SK-N-SH treated with all-trans-retinoic acid at 6 μM for 48 hours (cell line): Measurements from ENCODE around the gene RAPGEF4.

Experiments
- ATAC-seq: fragments of 200-7000 bp; cut with Tn5 transposase; 3 replicates; pipeline ENCODE4 v1.9.1; 2020; ENCODE audit warnings: mild to moderate bottlenecking, moderate library complexity
- ARNTL ChIP-seq: fragments of 450-650 bp; formaldehyde crosslinking; IDR thresholded peaks from 2 replicates; pipeline ENCODE4 v1.5.0; 2020; ENCODE audit warnings: low read depth, mild to moderate bottlenecking, moderate library complexity, borderline replicate concordance
- BACH2 ChIP-seq: fragments of 250-450 bp; sonication (Bioruptor Pico); IDR thresholded peaks from 2 replicates; pipeline ENCODE4 v1.9.0; 2021; ENCODE audit warnings: mild to moderate bottlenecking, borderline replicate concordance
- CREB5 ChIP-seq: fragments of 250-450 bp; sonication (Bioruptor Pico); IDR thresholded peaks from 2 replicates; pipeline ENCODE4 v1.5.1; 2020; ENCODE audit warnings: low read depth, mild to moderate bottlenecking, moderate library complexity
- CSDC2 ChIP-seq: fragments of 250-450 bp; sonication (Bioruptor Pico); IDR thresholded peaks from 2 replicates; pipeline ENCODE4 v1.5.0; 2020; ENCODE audit warnings: mild to moderate bottlenecking, moderate library complexity
- CSRNP3 ChIP-seq: fragments of 250-450 bp; sonication (Bioruptor Pico); IDR thresholded peaks from 2 replicates; pipeline ENCODE4 v1.5.1; 2021; ENCODE audit warnings: mild to moderate bottlenecking, moderate library complexity
- ESRRG ChIP-seq: fragments of 250-450 bp; sonication (Bioruptor Pico); IDR thresholded peaks from 2 replicates; pipeline ENCODE4 v1.6.1; 2021; ENCODE audit warnings: mild to moderate bottlenecking
- GLIS3 ChIP-seq: fragments of 250-450 bp; sonication (Bioruptor Pico); IDR thresholded peaks from 2 replicates; pipeline ENCODE4 v1.5.0; 2020; ENCODE audit warnings: mild to moderate bottlenecking, moderate library complexity
- ISL1 ChIP-seq: fragments of 250-450 bp; sonication (Bioruptor Pico); IDR thresholded peaks from 2 replicates; pipeline ENCODE4 v2.1.2; 2022; ENCODE audit warnings: mild to moderate bottlenecking, moderate library complexity
- OSR1 ChIP-seq: fragments of 250-450 bp; sonication (Bioruptor Pico); IDR thresholded peaks from 2 replicates; pipeline ENCODE4 v1.8.0; 2022; ENCODE audit warnings: moderate library complexity, mild to moderate bottlenecking, inconsistent platforms
- PATZ1 ChIP-seq: fragments of 250-450 bp; sonication (Bioruptor Pico); IDR thresholded peaks from 2 replicates; pipeline ENCODE4 v1.8.0; 2020; ENCODE audit warnings: mild to moderate bottlenecking, moderate library complexity, borderline replicate concordance
- POU6F1 ChIP-seq: fragments of 250-450 bp; sonication (Bioruptor Pico); IDR thresholded peaks from 2 replicates; pipeline ENCODE4 v1.8.0; 2021; ENCODE audit warnings: low read depth, mild to moderate bottlenecking, moderate library complexity, borderline replicate concordance
- PPARA ChIP-seq: fragments of 250-450 bp; sonication (Bioruptor Pico); IDR thresholded peaks from 2 replicates; pipeline ENCODE4 v1.5.0; 2020; ENCODE audit warnings: mild to moderate bottlenecking, borderline replicate concordance
- TCF4 ChIP-seq: fragments of 250-450 bp; sonication (Bioruptor Pico); IDR thresholded peaks from 2 replicates; pipeline ENCODE4 v1.8.0; 2021; ENCODE audit warnings: mild to moderate bottlenecking, moderate library complexity, borderline replicate concordance
- TOX ChIP-seq: fragments of 250-450 bp; sonication (Bioruptor Pico); IDR thresholded peaks from 2 replicates; pipeline ENCODE4 v1.8.0; 2021; ENCODE audit warnings: mild to moderate bottlenecking, moderate library complexity, borderline replicate concordance
- TSHZ2 ChIP-seq: fragments of 250-450 bp; sonication (Bioruptor Pico); IDR thresholded peaks from 2 replicates; pipeline ENCODE4 v1.5.0; 2020; ENCODE audit warnings: mild to moderate bottlenecking, moderate library complexity
- ZC3H10 ChIP-seq: fragments of 250-450 bp; sonication (Bioruptor Pico); IDR thresholded peaks from 2 replicates; pipeline ENCODE4 v1.5.1; 2021; ENCODE audit warnings: mild to moderate bottlenecking, moderate library complexity
- ZFP3 ChIP-seq: fragments of 250-450 bp; sonication (Bioruptor Pico); IDR thresholded peaks from 2 replicates; pipeline ENCODE4 v1.5.0; 2020; ENCODE audit warnings: mild to moderate bottlenecking, moderate library complexity
- ZFP30 ChIP-seq: fragments of 450-650 bp; formaldehyde crosslinking; IDR thresholded peaks from 2 replicates; pipeline ENCODE4 v1.5.0; 2022; ENCODE audit warnings: mild to moderate bottlenecking, moderate library complexity
- ZNF565 ChIP-seq: fragments of 450-650 bp; formaldehyde crosslinking; conservative IDR thresholded peaks from 2 replicates; pipeline ENCODE4 v1.5.0; 2020; ENCODE audit warnings: low read depth, mild to moderate bottlenecking, moderate library complexity

RAPGEF4 gene

GRCh38 chr2:172826522-172826921 lies 90.9 kb downstream of the RAPGEF4 start:
- ATAC-seq, result no peak
- TF ChIP-seq GLIS3 (CRISPR knock-in tag) (no peak), POU6F1 (no peak), ZNF565 (CRISPR knock-in tag) (no peak), ZFP30 (no peak), OSR1 (CRISPR knock-in tag) (no peak), ZC3H10 (no peak), TOX (CRISPR knock-in tag) (no peak), TSHZ2 (CRISPR knock-in tag) (no peak), ARNTL (CRISPR knock-in tag) (no peak), CREB5 (no peak), ESRRG (CRISPR knock-in tag) (no peak), ZFP3 (CRISPR knock-in tag) (no peak), CSRNP3 (CRISPR knock-in tag) (no peak), TCF4 (CRISPR knock-in tag) (no peak), BACH2 (no peak), PPARA (CRISPR knock-in tag) (no peak), PATZ1 (no peak)

GRCh38 chr2:172829229-172829628 lies 93.6 kb downstream of the RAPGEF4 start:
- peak; percentile 79 for ATAC-seq

More at GRCh38 chr2:172829229-172829628, 93.6 kb downstream of the RAPGEF4 start:
- TF ChIP-seq CREB5 (peak; percentile 73), ISL1 (CRISPR knock-in tag) (peak; percentile 74), CSDC2 (CRISPR knock-in tag) (no peak), ARNTL (CRISPR knock-in tag) (no peak), PATZ1 (no peak), TOX (CRISPR knock-in tag) (no peak), TCF4 (CRISPR knock-in tag) (no peak)
